Testis (tissue), 2 donors: Measurements from ENCODE around the gene CADPS2.

ENCODE experiments used
- POLR2A ChIP-seq: fragments of 450-650 bp; IDR thresholded peaks from one replicate; pipeline ENCODE4 v1.6.1; 2017; ENCODE audit warnings: antibody characterized with exemption, mild to moderate bottlenecking, moderate library complexity
- TF ChIP-seq, protein P1 (sequence below), 3 experiments: fragments of 450-650 bp in 2 of 3; fragments of 200-600 bp in 1 of 3; sonication (generic) in 1 of 3; IDR thresholded peaks; one replicate each; pipeline ENCODE4 v1.5.1; 2016 to 2019; ENCODE audit warnings: antibody characterized with exemption in 3 of 3, mild to moderate bottlenecking in 2 of 3, moderate library complexity in 1 of 3

GRCh38 chr7:122717356-122718089 is 168.7 kb downstream of the CADPS2 start:
- TF ChIP-seq, protein P1, sequence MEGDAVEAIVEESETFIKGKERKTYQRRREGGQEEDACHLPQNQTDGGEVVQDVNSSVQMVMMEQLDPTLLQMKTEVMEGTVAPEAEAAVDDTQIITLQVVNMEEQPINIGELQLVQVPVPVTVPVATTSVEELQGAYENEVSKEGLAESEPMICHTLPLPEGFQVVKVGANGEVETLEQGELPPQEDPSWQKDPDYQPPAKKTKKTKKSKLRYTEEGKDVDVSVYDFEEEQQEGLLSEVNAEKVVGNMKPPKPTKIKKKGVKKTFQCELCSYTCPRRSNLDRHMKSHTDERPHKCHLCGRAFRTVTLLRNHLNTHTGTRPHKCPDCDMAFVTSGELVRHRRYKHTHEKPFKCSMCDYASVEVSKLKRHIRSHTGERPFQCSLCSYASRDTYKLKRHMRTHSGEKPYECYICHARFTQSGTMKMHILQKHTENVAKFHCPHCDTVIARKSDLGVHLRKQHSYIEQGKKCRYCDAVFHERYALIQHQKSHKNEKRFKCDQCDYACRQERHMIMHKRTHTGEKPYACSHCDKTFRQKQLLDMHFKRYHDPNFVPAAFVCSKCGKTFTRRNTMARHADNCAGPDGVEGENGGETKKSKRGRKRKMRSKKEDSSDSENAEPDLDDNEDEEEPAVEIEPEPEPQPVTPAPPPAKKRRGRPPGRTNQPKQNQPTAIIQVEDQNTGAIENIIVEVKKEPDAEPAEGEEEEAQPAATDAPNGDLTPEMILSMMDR (IDR thresholded peaks at IDR 0.05) = no peak
- no peak for TF ChIP-seq POLR2A
